Measurements from ENCODE around the gene ABTB1. TPM values are rescaled to one million over a fixed set of nuclear protein-coding genes. Genes with fewer than 3 reads are reported as not detected.
"Not testable (repeated sequence)": the region's sequence is repeated elsewhere in the genome, so short reads cannot be mapped to it uniquely, and the experiment has no call there.

ABTB1 gene
- total RNA-seq, 6 experiments from 2014 or later, result 9.5 to 14.0 (median 11.5) TPM

- Mint-ChIP-seq H3K36me3 (ENCODE audit: low read depth) (0 out of 2 replicates have a peak, but pooled peaks cover 3% of the 10 kb centered on the region), H3K4me3 (no peak overlapping the region), H3K27ac (no peak overlapping the region), H3K9me3 (no peaks in the 10 kb centered on the region), H3K4me1 (ENCODE audit: low read depth) (peaks cover 10% of the 10 kb centered on the region), H3K27me3 (ENCODE audit: insufficient read depth) (peaks cover 4% of the 10 kb centered on the region)
- DNase-seq, result no peak
- TF ChIP-seq CTCF (IDR thresholded peaks at IDR 0.05), result no peak
These were observed 7.5 kb downstream of the ABTB1 start for GRCh38 chr3:127680146-127680661.

GRCh38 chr3:127680798-127681221 lies 8.1 kb downstream of the ABTB1 start:
- DNase-seq, result no peak
- 0 out of 2 replicates have a peak, but pooled peaks cover under 1% of the 10 kb centered on the region for H3K36me3 Mint-ChIP-seq (ENCODE audit: low read depth)
- H3K4me3 Mint-ChIP-seq, result no peak overlapping the region
- peaks cover 4% of the 10 kb centered on the region for H3K27me3 Mint-ChIP-seq (ENCODE audit: insufficient read depth)
- H3K9me3 Mint-ChIP-seq, result no peaks in the 10 kb centered on the region
- no peak overlapping the region for H3K27ac Mint-ChIP-seq
- no peak for TF ChIP-seq CTCF (IDR thresholded peaks at IDR 0.05)
- peaks cover 10% of the 10 kb centered on the region for H3K4me1 Mint-ChIP-seq (ENCODE audit: low read depth)

- not testable (repeated sequence) for H3K9me3 Mint-ChIP-seq; H3K27me3 Mint-ChIP-seq (ENCODE audit: insufficient read depth); H3K4me1 Mint-ChIP-seq (ENCODE audit: low read depth); H3K36me3 Mint-ChIP-seq (ENCODE audit: low read depth); H3K27ac Mint-ChIP-seq; DNase-seq; H3K4me3 Mint-ChIP-seq
These were observed 9.4 kb downstream of the ABTB1 start for GRCh38 chr3:127682175-127682554.

- Mint-ChIP-seq H3K4me1 (ENCODE audit: low read depth) (peaks cover 10% of the 10 kb centered on the region), H3K27me3 (ENCODE audit: insufficient read depth) (peaks cover 4% of the 10 kb centered on the region), H3K27ac (no peak overlapping the region), H3K36me3 (ENCODE audit: low read depth) (no peaks in the 10 kb centered on the region), H3K9me3 (no peaks in the 10 kb centered on the region), H3K4me3 (no peak overlapping the region)
- no peak for DNase-seq
- no peak for TF ChIP-seq CTCF (IDR thresholded peaks at IDR 0.05)
These were observed 9.8 kb downstream of the ABTB1 start for GRCh38 chr3:127682561-127682960.

- Mint-ChIP-seq H3K27me3 (ENCODE audit: insufficient read depth) (peaks cover 6% of the 10 kb centered on the region), H3K9me3 (no peaks in the 10 kb centered on the region), H3K4me3 (no peak overlapping the region), H3K27ac (no peak overlapping the region), H3K36me3 (ENCODE audit: low read depth) (peaks cover 4% of the 10 kb centered on the region; the same call in 1 of the 2 replicates), H3K4me1 (ENCODE audit: low read depth) (peaks cover 10% of the 10 kb centered on the region)
- DNase-seq, result no peak
- no peak for TF ChIP-seq CTCF (IDR thresholded peaks at IDR 0.05)
These were observed 12.3 kb downstream of the ABTB1 start for GRCh38 chr3:127684871-127685707.

Data from HFFc6 (cell line).